Measurements from ENCODE around the gene ST6GALNAC1. TPM values are rescaled to one million over a fixed set of nuclear protein-coding genes. Genes with fewer than 3 reads are reported as not detected.

Gene ST6GALNAC1
- total and polyA plus RNA-seq, 2 donors (not counting 3 experiments of a cell fraction or from before 2014, with no cell fraction given): 0.19 to 0.55 TPM

- POLR2A ChIA-PET: no interaction called here
- Histone ChIP-seq H3K4me1 (ENCODE audit: control insufficient read depth, extremely low read depth, insufficient read depth, low read length) (peaks cover 14% of the 10 kb centered on the region), H3K4me3 (replicated peaks in 1 of 3; ENCODE audit: insufficient read depth in 1 of 3, low read depth in 1 of 3, low read length in 3 of 3) (no peak overlapping the region), H3K27me3 (ENCODE audit: control insufficient read depth in 2 of 2, insufficient read depth in 2 of 2, low read length in 2 of 2) (no peaks in the 10 kb centered on the region), H3K79me2 (ENCODE audit: control insufficient read depth, insufficient read depth, low read length) (peaks cover 5% of the 10 kb centered on the region), H3K9me3 (replicated peaks; ENCODE audit: control insufficient read depth, insufficient read depth, low read length) (no peaks in the 10 kb centered on the region), H3K27ac (ENCODE audit: insufficient read depth, low read depth, low read length) (no peak overlapping the region), H3K36me3 (ENCODE audit: control insufficient read depth in 2 of 2, extremely low read depth in 1 of 2, insufficient read depth in 2 of 2, low read length in 2 of 2) (peaks cover 0 to 5% of the 10 kb centered on the region in 2 experiments), H2AFZ (ENCODE audit: low read depth, low read length) (no peak overlapping the region), H3K9ac (replicated peaks; ENCODE audit: extremely low read depth, insufficient read depth, low read length) (no peak overlapping the region), H3K4me2 (ENCODE audit: insufficient read depth, low read length) (no peak overlapping the region), H4K20me1 (replicated peaks; ENCODE audit: control insufficient read depth, extremely low read depth, insufficient read depth, low read length) (no peaks in the 10 kb centered on the region), H3K9me1 (replicated peaks; ENCODE audit: control insufficient read depth, extremely low read depth, insufficient read depth, low read length) (no peaks in the 10 kb centered on the region)
- dilution Hi-C loops (cut with MboI; ENCODE audit: extremely low pct_ligation_motif_present, low sequenced_read_pairs) (no loop called here), intact Hi-C loops (cut with micrococcal nuclease) (no loop called here)
- FAIRE-seq: no peak
- CTCF ChIA-PET: interaction anchor here (0.8 to 1.5 kb wide), 4 partner anchors 21 to 28 kb away, joined by 3 to 9 read pairs (median 6); no protein-coding TSS in a partner anchor
- BruUV-seq (replicated peaks): no TSS peak
- DNase-seq (ENCODE audit: low read depth, low spot score): no peak
- TF ChIP-seq MYC (IDR thresholded peaks at IDR 0.05; ENCODE audit: low read depth, low read length) (no peak), GATA2 (IDR thresholded peaks at IDR 0.05; ENCODE audit: insufficient read depth, insufficient read length, low read depth, low read length) (no peak), POLR2A (IDR thresholded peaks at IDR 0.05; ENCODE audit: low read depth, low read length) (no peak), POLR2AphosphoS5 (IDR thresholded peaks at IDR 0.05; ENCODE audit: insufficient read depth, low read depth, low read length) (no peak), CTCF (IDR thresholded peaks at IDR 0.05; ENCODE audit: extremely low read depth in 1 of 2, insufficient read depth in 1 of 2, low read depth in 1 of 2, low read length in 2 of 2) (no peak), FOS (IDR thresholded peaks at IDR 0.05; ENCODE audit: borderline replicate concordance, insufficient read depth, low read length) (no peak), JUN (IDR thresholded peaks at IDR 0.05; ENCODE audit: borderline replicate concordance, insufficient read depth, insufficient read length, low read depth) (no peak), MAX (IDR thresholded peaks at IDR 0.05; ENCODE audit: insufficient read depth, insufficient read length) (no peak), EZH2 (IDR thresholded peaks at IDR 0.05; ENCODE audit: borderline replicate concordance, low read depth, low read length, severe bottlenecking) (no peak)
Observed at GRCh38 chr17:76687298-76688164, 44.0 kb upstream of the ST6GALNAC1 start.

All from endothelial cell of umbilical vein (primary cell).